HepG2 (cell line): ENCODE measurements around the gene SDC4. TPM values are rescaled to one million over a fixed set of nuclear protein-coding genes. Genes with fewer than 3 reads are reported as not detected.

Source experiments
- BCL6 ChIP-seq: IDR thresholded peaks from 2 replicates; pipeline ENCODE4 v1.6.1; 2016; ENCODE audit warnings: missing genetic modification reagents, missing compliant biosample characterization
- CCAR2 ChIP-seq: fragments of 200-400 bp; formaldehyde crosslinking; optimal IDR thresholded peaks from 2 replicates; pipeline ENCODE3; 2018; ENCODE audit warnings: low read depth, mild to moderate bottlenecking, low read length, moderate library complexity
- EP300 ChIP-seq, 3 experiments: sonication (generic) in 1 of 3; formaldehyde crosslinking in 1 of 3; IDR thresholded peaks; 2 replicates each; pipeline versions ENCODE4 v1.5.1 to v1.6.1; 2011 to 2020; ENCODE audit warnings: low read depth in 2 of 3, low read length in 2 of 3, borderline replicate concordance in 1 of 3, improper control_type of control experiment in 1 of 3, mild to moderate bottlenecking in 1 of 3, missing genetic modification reagents in 1 of 3, moderate library complexity in 1 of 3
- ETV6 ChIP-seq: sonication (generic); formaldehyde crosslinking; conservative IDR thresholded peaks from 2 replicates; pipeline ENCODE4 v1.4.0; 2020; ENCODE audit warnings: missing genetic modification reagents
- KDM2A ChIP-seq: sonication (generic); formaldehyde crosslinking; IDR thresholded peaks from 2 replicates; pipeline ENCODE4 v1.4.0; 2020; ENCODE audit warnings: low read depth, missing genetic modification reagents, borderline replicate concordance
- KDM5A ChIP-seq: fragments of 200-600 bp; sonication (generic); IDR thresholded peaks from 2 replicates; pipeline ENCODE4 v1.7.0; 2018; ENCODE audit warnings: antibody characterized with exemption, mild to moderate bottlenecking, low read length, borderline replicate concordance
- KDM5B ChIP-seq: sonication (generic); formaldehyde crosslinking; IDR thresholded peaks from 2 replicates; pipeline ENCODE4 v1.4.0; 2020; ENCODE audit warnings: missing genetic modification reagents, mild to moderate bottlenecking, borderline replicate concordance
- KLF11 ChIP-seq: IDR thresholded peaks from 2 replicates; pipeline ENCODE4 v1.6.1; 2016; ENCODE audit warnings: missing compliant biosample characterization
- MYC ChIP-seq: sonication (generic); formaldehyde crosslinking; IDR thresholded peaks from 2 replicates; pipeline ENCODE4 v1.9.0; 2021; ENCODE audit warnings: missing genetic modification reagents, borderline replicate concordance
- PPARG ChIP-seq: conservative IDR thresholded peaks from 2 replicates; pipeline ENCODE4 v1.6.1; 2016; ENCODE audit warnings: missing biosample characterization, missing genetic modification reagents
- RARA ChIP-seq: IDR thresholded peaks from 2 replicates; pipeline ENCODE4 v1.6.1; 2016; ENCODE audit warnings: missing genetic modification reagents, missing compliant biosample characterization
- SETDB1 ChIP-seq: sonication (generic); formaldehyde crosslinking; IDR thresholded peaks from 2 replicates; pipeline ENCODE4 v1.5.1; 2020; ENCODE audit warnings: missing genetic modification reagents, mild to moderate bottlenecking, borderline replicate concordance
- TCF12 ChIP-seq, 2 experiments: fragments of 450-650 bp in 1 of 2; sonication (generic) in 1 of 2; formaldehyde crosslinking in 1 of 2; IDR thresholded peaks; 2 replicates each; pipeline versions ENCODE4 v1.6.1 to v1.8.0; 2017 to 2022; ENCODE audit warnings: antibody characterized with exemption in 1 of 2, mild to moderate bottlenecking in 1 of 2, missing genetic modification reagents in 1 of 2, moderate library complexity in 1 of 2
- TFE3 ChIP-seq: IDR thresholded peaks from 2 replicates; pipeline ENCODE4 v1.6.1; 2016
- ZFP91 ChIP-seq: sonication (generic); formaldehyde crosslinking; IDR thresholded peaks from 2 replicates; pipeline ENCODE4 v1.9.0; 2022; ENCODE audit warnings: missing genetic modification reagents, mild to moderate bottlenecking, borderline replicate concordance
- ZNF124 ChIP-seq: sonication (generic); formaldehyde crosslinking; IDR thresholded peaks from 2 replicates; pipeline ENCODE4 v1.4.0; 2020; ENCODE audit warnings: missing genetic modification reagents
- ZNF251 ChIP-seq: sonication (generic); formaldehyde crosslinking; IDR thresholded peaks from 2 replicates; pipeline ENCODE4 v1.9.0; 2021; ENCODE audit warnings: mild to moderate bottlenecking, missing genetic modification reagents
- ZNF75D ChIP-seq: sonication (generic); formaldehyde crosslinking; IDR thresholded peaks from 2 replicates; pipeline ENCODE4 v1.8.1; 2023; ENCODE audit warnings: missing genetic modification reagents, mild to moderate bottlenecking, borderline replicate concordance
- ZNF773 ChIP-seq: sonication (generic); formaldehyde crosslinking; IDR thresholded peaks from 2 replicates; pipeline ENCODE4 v1.4.0; 2020; ENCODE audit warnings: missing genetic modification reagents, borderline replicate concordance
- ZNF782 ChIP-seq: sonication (generic); formaldehyde crosslinking; IDR thresholded peaks from 2 replicates; pipeline ENCODE4 v1.4.0; 2020; ENCODE audit warnings: missing genetic modification reagents, mild to moderate bottlenecking, borderline replicate concordance
- polyA plus RNA-seq, 8 experiments: library from polyadenylated mRNA; depleted of rRNA in 3 of 8; stranded (reverse) in 7 of 8; unstranded in 1 of 8; fragments of >200 nt; fragmentation: Illumina TruSeq in 4 of 8; extraction: Trizol in 4 of 8; gene quantifications; 2 replicates each; pipeline versions ENCODE4 v1.2.1 to v1.2.3, GENCODE V29; 2011 to 2016; ENCODE audit warnings: low read depth in 4 of 8, missing spikeins in 1 of 8, mixed read lengths in 1 of 8; ENCODE audit not compliant: insufficient read depth in 1 of 8
- total RNA-seq, 5 experiments: library from RNA; depleted of rRNA; stranded (reverse); fragments of >200 nt; fragmentation: Illumina TruSeq; extraction: Trizol; gene quantifications; 2 replicates each; pipeline ENCODE4 v1.2.3, GENCODE V29; 2016; ENCODE audit warnings: low read depth in 1 of 5
- TF ChIP-seq, protein P1 (sequence below): sonication (generic); formaldehyde crosslinking; IDR thresholded peaks from 2 replicates; pipeline ENCODE4 v1.8.0; 2022; ENCODE audit warnings: missing genetic modification reagents, low read depth, mild to moderate bottlenecking, borderline replicate concordance
- TF ChIP-seq, protein P2 (sequence below): sonication (generic); formaldehyde crosslinking; IDR thresholded peaks from 2 replicates; pipeline ENCODE4 v1.5.0; 2020; ENCODE audit warnings: missing genetic modification reagents, mild to moderate bottlenecking, borderline replicate concordance
- TF ChIP-seq, protein P3 (sequence below): sonication (generic); formaldehyde crosslinking; IDR thresholded peaks from 2 replicates; pipeline ENCODE4 v1.4.0; 2020; ENCODE audit warnings: mild to moderate bottlenecking, missing genetic modification reagents

SDC4 gene
- total and polyA plus RNA-seq, 2 of the 13 experiments (the other 11 are each of a cell fraction or from before 2014, with no cell fraction given) = 49.0 to 65.1 TPM

- TF ChIP-seq TFE3 (peak; percentile 36; the same call in 1 of the 2 replicates), KDM2A (CRISPR knock-in tag) (peak; percentile 74), RARA (CRISPR knock-in tag) (no peak), ZNF75D (no peak), EP300 (IDR thresholded peaks at IDR 0.05; ENCODE audit: low read depth in 2 of 2, low read length in 2 of 2) (no peak), EP300 (CRISPR knock-in tag; IDR thresholded peaks at IDR 0.05; ENCODE audit: borderline replicate concordance) (0 out of 2 replicates have a peak, but pooled peaks have one; percentile 8), TCF12 (IDR thresholded peaks at IDR 0.05) (no peak), TCF12 (CRISPR knock-in tag; IDR thresholded peaks at IDR 0.05) (0 out of 2 replicates have a peak, but pooled peaks have one; percentile 24), ZFP91 (CRISPR knock-in tag) (peak; percentile 20; the same call in 1 of the 2 replicates), MYC (CRISPR knock-in tag) (no peak), PPARG (no peak), ZNF782 (CRISPR knock-in tag) (0 out of 2 replicates have a peak, but pooled peaks have one; percentile 20), KDM5B (CRISPR knock-in tag) (0 out of 2 replicates have a peak, but pooled peaks have one; percentile 37), ZNF773 (CRISPR knock-in tag) (no peak), SETDB1 (CRISPR knock-in tag) (no peak), ZNF124 (CRISPR knock-in tag) (peak; percentile 71; the same call in 1 of the 2 replicates), BCL6 (CRISPR knock-in tag) (0 out of 2 replicates have a peak, but pooled peaks have one; percentile 15), ZNF251 (CRISPR knock-in tag) (no peak), KDM5A (no peak), ETV6 (CRISPR knock-in tag) (0 out of 2 replicates have a peak, but pooled peaks have one; percentile 56), KLF11 (no peak), CCAR2 (no peak)
- TF ChIP-seq, protein P1, sequence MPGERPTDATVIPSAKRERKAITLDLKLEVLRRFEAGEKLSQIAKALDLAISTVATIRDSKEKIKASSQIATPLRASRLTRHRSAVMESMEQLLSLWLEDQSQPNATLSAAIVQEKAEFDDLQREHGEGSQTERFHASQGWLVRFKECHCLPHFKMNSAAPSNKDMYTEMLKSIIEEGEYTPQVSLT = no peak
- TF ChIP-seq, protein P2, sequence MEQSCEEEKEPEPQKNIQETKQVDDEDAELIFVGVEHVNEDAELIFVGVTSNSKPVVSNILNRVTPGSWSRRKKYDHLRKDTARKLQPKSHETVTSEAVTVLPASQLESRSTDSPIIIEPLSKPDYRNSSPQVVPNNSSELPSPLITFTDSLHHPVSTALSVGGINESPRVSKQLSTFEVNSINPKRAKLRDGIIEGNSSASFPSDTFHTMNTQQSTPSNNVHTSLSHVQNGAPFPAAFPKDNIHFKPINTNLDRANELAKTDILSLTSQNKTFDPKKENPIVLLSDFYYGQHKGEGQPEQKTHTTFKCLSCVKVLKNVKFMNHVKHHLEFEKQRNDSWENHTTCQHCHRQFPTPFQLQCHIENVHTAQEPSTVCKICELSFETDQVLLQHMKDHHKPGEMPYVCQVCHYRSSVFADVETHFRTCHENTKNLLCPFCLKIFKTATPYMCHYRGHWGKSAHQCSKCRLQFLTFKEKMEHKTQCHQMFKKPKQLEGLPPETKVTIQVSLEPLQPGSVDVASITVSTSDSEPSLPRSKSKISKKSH = 0 out of 2 replicates have a peak, but pooled peaks have one; percentile 39
- TF ChIP-seq, protein P3, sequence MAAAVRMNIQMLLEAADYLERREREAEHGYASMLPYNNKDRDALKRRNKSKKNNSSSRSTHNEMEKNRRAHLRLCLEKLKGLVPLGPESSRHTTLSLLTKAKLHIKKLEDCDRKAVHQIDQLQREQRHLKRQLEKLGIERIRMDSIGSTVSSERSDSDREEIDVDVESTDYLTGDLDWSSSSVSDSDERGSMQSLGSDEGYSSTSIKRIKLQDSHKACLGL (CRISPR knock-in tag) = peak; percentile 44; the same call in 1 of the 2 replicates
These were observed 57.4 kb downstream of the SDC4 start (continued) for GRCh38 chr20:45290677-45291355.
